ENCODE results near the gene KCNK17. TPM values are rescaled to one million over a fixed set of nuclear protein-coding genes. Genes with fewer than 3 reads are reported as not detected.

KCNK17 gene
- total RNA-seq, 6 donors from 2014 or later, result 0.61 to 7.7 (median 2.8) TPM

GRCh38 chr6:39322306-39322850 lies 8.2 kb upstream of the KCNK17 start, which contains the start of gene KCNK16:
TSS of gene KCNK16 (minus strand) at chr6:39322702. CDS start at chr6:39322540, 162 bp downstream.
- WGBS, 2 donors, result 79 to 80% methylated on average over 10 of the region's 11 CpGs
- no peaks in the 10 kb centered on the region for H3K27me3 ChIP-seq
- no peaks in the 10 kb centered on the region for H3K4me1 ChIP-seq
- no peaks in the 10 kb centered on the region for H3K36me3 ChIP-seq
- ATAC-seq (ENCODE audit: low FRiP score in 2 of 2), result no peak
- no peak for TF ChIP-seq EP300 (IDR thresholded peaks at IDR 0.05)
- TF ChIP-seq POLR2A (IDR thresholded peaks at IDR 0.05), result no peak
- no peak for TF ChIP-seq CTCF (IDR thresholded peaks at IDR 0.05)
- TF ChIP-seq POLR2AphosphoS5 (IDR thresholded peaks at IDR 0.05), result no peak
- no peak within 1 kb of the TSS for H3K4me3 ChIP-seq
- peak in 1 of 2 donors; percentile 64 for DNase-seq
- H3K9me3 ChIP-seq, result no peaks in the 10 kb centered on the region
- no peak within 1 kb of the TSS for H3K27ac ChIP-seq

DNA sequence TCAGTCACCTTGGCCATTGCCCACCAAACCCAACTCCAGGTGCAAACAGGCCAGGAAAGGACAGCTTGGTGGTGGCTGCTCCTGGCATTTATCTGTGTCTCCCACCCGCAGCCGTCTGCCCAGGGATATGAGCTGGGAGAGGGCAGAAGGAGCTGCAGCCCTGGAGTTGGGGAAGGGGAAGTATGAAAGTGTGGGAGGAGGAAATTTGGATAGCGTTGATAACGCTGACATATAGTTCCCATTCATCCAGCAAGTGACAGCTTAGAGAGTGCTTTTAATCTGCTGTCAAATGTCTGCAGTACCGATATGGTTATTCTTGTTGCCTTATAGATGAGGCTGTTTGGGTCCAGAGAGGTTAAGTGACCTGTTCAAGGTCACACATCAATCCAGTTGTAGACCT lies 7.5 kb upstream of the KCNK17 start:
- Histone ChIP-seq H3K27me3 (no peaks in the 10 kb centered on the region), H3K9me3 (no peaks in the 10 kb centered on the region), H3K27ac (no peak overlapping the region), H3K36me3 (no peaks in the 10 kb centered on the region), H3K4me3 (no peak overlapping the region), H3K4me1 (no peaks in the 10 kb centered on the region)
- DNase-seq (no peak), ATAC-seq (ENCODE audit: low FRiP score in 2 of 2) (no peak)
- 50 to 52% methylated on average over 5 of the region's 5 CpGs for WGBS, 2 donors
- TF ChIP-seq CTCF (IDR thresholded peaks at IDR 0.05), result no peak
- TF ChIP-seq POLR2AphosphoS5 (IDR thresholded peaks at IDR 0.05), result no peak
- TF ChIP-seq EP300 (IDR thresholded peaks at IDR 0.05), result no peak
- no peak for TF ChIP-seq POLR2A (IDR thresholded peaks at IDR 0.05)

DNA sequence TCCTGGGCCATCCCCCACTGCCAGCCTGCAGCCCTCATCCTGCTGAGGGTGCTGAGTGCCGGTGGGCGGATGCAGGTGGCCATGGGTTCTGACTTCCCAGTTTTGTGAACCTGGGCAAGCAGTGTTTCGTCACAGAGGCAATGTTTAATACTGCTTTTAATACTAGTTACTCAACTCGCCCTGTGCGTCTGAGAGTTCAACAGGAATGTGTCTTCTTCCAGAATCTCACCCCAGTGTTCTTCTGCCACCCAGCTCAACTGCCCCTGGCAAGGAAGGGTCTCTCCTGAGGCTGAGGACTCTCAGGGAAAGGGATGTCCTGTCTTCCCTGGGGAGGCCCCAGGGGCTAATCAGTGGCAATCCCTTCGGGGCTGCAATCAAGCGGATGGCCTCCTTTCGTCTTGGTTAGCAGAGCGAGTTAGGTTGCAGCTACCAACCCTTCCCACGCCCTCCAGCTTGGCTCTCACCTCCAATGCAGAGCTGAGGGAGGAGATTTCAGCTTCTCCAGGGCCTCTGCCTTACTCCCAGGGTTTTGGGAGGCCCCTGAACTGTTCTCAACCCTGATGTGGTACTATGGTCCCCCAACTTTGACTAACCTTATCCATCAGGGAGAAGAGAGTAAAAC lies 6.3 kb upstream of the KCNK17 start:
- Histone ChIP-seq H3K9me3 (no peaks in the 10 kb centered on the region), H3K4me1 (no peaks in the 10 kb centered on the region), H3K27me3 (no peaks in the 10 kb centered on the region), H3K27ac (no peak overlapping the region), H3K4me3 (no peak overlapping the region), H3K36me3 (no peaks in the 10 kb centered on the region)
- DNase-seq (peak in 1 of 2 donors; percentile 41), ATAC-seq (ENCODE audit: low FRiP score in 2 of 2) (no peak)
- no peak for TF ChIP-seq POLR2A (IDR thresholded peaks at IDR 0.05)
- TF ChIP-seq EP300 (IDR thresholded peaks at IDR 0.05), result no peak
- WGBS, 2 donors, result 69% methylated on average over 7 to 10 of the region's 10 CpGs

DNA sequence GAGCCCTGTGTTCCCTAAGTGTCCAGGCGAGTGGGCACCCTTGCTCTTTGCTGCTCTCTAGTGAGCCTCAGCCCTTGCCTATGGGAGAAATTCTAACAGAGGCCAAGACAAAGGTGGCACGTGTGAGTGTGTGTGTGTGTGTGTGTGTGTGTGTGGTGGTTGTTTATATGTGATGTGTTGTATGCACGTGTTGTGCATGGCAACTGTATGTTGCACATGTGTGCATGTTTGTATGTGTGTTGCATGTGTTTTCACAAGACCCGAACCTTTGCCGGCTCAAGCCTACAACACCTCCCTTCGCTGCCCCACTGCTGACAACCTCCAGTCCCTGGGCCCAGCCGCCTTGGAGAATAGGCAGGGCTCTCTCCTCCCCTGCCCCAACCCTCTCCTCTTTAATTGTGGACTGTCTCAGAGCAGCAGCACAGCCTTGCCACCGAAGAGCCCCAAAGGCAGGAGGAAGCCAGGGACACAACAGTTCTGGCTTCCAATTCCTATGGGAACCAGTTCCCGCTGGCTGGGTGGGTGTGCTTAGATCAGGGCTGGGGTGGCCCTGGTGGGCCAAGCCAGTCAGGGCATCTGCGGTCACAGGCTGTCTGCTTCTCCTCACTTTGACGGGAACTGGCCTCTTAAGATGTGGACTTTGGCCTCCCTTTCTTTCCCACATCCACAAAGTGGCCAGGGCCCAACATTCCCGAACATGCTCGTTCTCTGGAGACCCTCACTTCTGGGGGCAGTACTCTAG lies 5.6 kb upstream of the KCNK17 start:
- H3K27ac ChIP-seq, result no peak overlapping the region
- DNase-seq, result no peak
- peaks cover 0 to under 1% (median under 1%) of the 10 kb centered on the region in 4 donors for H3K4me1 ChIP-seq
- no peaks in the 10 kb centered on the region for H3K9me3 ChIP-seq
- TF ChIP-seq POLR2A (IDR thresholded peaks at IDR 0.05), result no peak
- TF ChIP-seq CTCF (IDR thresholded peaks at IDR 0.05), result no peak
- no peak for TF ChIP-seq POLR2AphosphoS5 (IDR thresholded peaks at IDR 0.05)
- TF ChIP-seq EP300 (IDR thresholded peaks at IDR 0.05), result no peak
- ATAC-seq (ENCODE audit: low FRiP score in 2 of 2), result no peak
- peaks cover 0 to under 1% (median 0%) of the 10 kb centered on the region in 4 donors for H3K27me3 ChIP-seq
- no peaks in the 10 kb centered on the region for H3K36me3 ChIP-seq
- WGBS, 2 donors, result 56 to 70% methylated on average over 10 to 13 of the region's 13 CpGs
- H3K4me3 ChIP-seq, result no peak overlapping the region

- DNase-seq, result no peak
- ATAC-seq (ENCODE audit: low FRiP score in 2 of 2), result no peak
- Histone ChIP-seq H3K4me3 (no peak overlapping the region), H3K9me3 (no peaks in the 10 kb centered on the region), H3K4me1 (peaks cover 11 to 25% (median 21%) of the 10 kb centered on the region in 4 donors), H3K36me3 (no peaks in the 10 kb centered on the region), H3K27me3 (peaks cover 0 to 24% (median 9%) of the 10 kb centered on the region in 4 donors), H3K27ac (no peak overlapping the region)
- TF ChIP-seq EP300 (IDR thresholded peaks at IDR 0.05), result no peak
- WGBS, 2 donors, result 83% methylated on average over 2 to 3 of the region's 3 CpGs
Observed at GRCh38 chr6:39317256-39317655, 3.0 kb upstream of the KCNK17 start.

All from upper lobe of left lung (tissue), 6 donors.